ENCODE results near the gene NAXE.

Gene NAXE

DNA sequence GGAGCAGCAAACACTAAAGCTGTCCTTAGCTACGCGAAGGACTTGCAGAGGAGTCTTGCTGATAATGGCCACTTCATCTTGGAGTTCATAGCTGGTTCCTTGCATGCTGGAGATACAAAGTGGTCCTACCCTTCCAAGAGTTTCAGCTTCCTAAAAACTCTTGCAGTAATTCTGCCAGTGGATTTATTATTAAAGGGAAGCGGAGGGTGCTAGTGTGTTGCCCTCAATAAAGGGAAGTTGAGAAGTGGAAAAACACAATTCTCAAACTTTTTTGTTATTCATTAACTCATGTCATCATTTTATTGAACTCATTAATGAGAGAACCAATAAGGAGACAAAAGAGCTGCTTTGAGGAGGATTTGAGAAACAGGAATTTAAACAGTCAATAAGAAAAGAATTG lies 21.1 kb downstream of the NAXE start:
- Histone ChIP-seq H3K27ac (no peak overlapping the region), H4K20me1 (ENCODE audit: insufficient read depth) (no peaks in the 10 kb centered on the region), H3K36me3 (ENCODE audit: insufficient read depth) (no peaks in the 10 kb centered on the region), H3K9ac (no peak overlapping the region), H3K4me2 (no peak overlapping the region), H3K4me3 (IDR thresholded peaks at IDR 0.05; ENCODE audit: insufficient read depth, low read depth, low read length) (no peak overlapping the region), H3K4me1 (ENCODE audit: low read depth, poor library complexity, severe bottlenecking) (peaks cover 14% of the 10 kb centered on the region), H3K79me2 (ENCODE audit: insufficient read depth, low read depth) (no peaks in the 10 kb centered on the region), H3K27me3 (ENCODE audit: insufficient read depth, low read depth) (peaks cover 76% of the 10 kb centered on the region), H2AFZ (ENCODE audit: low read depth) (no peak overlapping the region)
- TF ChIP-seq, protein P1, sequence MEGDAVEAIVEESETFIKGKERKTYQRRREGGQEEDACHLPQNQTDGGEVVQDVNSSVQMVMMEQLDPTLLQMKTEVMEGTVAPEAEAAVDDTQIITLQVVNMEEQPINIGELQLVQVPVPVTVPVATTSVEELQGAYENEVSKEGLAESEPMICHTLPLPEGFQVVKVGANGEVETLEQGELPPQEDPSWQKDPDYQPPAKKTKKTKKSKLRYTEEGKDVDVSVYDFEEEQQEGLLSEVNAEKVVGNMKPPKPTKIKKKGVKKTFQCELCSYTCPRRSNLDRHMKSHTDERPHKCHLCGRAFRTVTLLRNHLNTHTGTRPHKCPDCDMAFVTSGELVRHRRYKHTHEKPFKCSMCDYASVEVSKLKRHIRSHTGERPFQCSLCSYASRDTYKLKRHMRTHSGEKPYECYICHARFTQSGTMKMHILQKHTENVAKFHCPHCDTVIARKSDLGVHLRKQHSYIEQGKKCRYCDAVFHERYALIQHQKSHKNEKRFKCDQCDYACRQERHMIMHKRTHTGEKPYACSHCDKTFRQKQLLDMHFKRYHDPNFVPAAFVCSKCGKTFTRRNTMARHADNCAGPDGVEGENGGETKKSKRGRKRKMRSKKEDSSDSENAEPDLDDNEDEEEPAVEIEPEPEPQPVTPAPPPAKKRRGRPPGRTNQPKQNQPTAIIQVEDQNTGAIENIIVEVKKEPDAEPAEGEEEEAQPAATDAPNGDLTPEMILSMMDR (conservative IDR thresholded peaks at IDR 0.05; ENCODE audit: low read depth, low read length) = no peak

DNA sequence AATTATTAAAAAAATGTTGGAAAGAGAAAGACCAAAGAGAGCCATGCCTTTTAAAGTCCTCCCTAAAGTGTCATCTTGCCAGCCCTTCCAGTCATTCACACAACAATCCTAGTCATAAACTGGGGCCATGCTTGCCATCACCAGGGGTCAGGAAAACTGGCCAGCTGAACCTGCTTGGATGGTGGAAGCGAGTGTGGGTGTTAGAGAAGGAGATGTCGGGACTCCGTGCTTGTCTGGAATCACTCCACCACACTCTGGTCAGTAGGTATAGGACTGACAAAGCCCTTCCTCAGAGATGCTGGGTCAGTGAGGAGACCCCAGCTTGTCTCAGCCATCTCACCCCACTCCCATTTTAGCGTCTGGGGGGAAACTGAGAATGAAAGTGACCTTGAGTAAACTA lies 24.4 kb downstream of the NAXE start:
- Histone ChIP-seq H3K4me1 (ENCODE audit: low read depth, poor library complexity, severe bottlenecking) (peaks cover 9% of the 10 kb centered on the region), H3K27me3 (ENCODE audit: insufficient read depth, low read depth) (peaks cover 99% of the 10 kb centered on the region), H4K20me1 (ENCODE audit: insufficient read depth) (no peaks in the 10 kb centered on the region), H3K4me2 (no peak overlapping the region), H3K4me3 (IDR thresholded peaks at IDR 0.05; ENCODE audit: insufficient read depth, low read depth, low read length) (no peak overlapping the region), H3K9ac (no peak overlapping the region), H2AFZ (ENCODE audit: low read depth) (no peak overlapping the region), H3K27ac (no peak overlapping the region), H3K79me2 (ENCODE audit: insufficient read depth, low read depth) (no peaks in the 10 kb centered on the region), H3K36me3 (ENCODE audit: insufficient read depth) (no peaks in the 10 kb centered on the region)
- TF ChIP-seq, protein P1 (conservative IDR thresholded peaks at IDR 0.05; ENCODE audit: low read depth, low read length) = no peak; the same call in 1 of the 2 replicates

DNA sequence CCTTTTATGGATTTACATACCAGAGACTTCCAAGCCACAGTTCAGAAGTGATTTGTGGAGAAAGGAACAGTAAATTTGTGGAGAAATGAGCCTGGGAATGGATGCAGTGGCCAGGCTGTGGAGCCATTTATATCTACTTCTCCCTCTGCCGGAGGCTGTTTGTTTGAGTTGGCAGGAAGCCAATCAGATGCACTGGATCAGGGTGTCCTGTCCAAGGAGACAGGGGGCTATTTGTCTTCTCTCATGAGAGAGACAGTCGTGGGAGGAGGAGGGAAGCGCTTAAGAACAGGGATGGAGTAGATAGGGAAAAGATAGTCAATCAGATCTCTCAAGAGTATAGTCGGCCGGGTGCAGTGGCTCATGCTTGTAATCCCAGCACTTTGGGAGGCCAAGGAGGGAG lies 24.9 kb downstream of the NAXE start:
- no peak overlapping the region for H2AFZ ChIP-seq (ENCODE audit: low read depth)
- H4K20me1 ChIP-seq (ENCODE audit: insufficient read depth) = no peaks in the 10 kb centered on the region
- H3K4me3 ChIP-seq (IDR thresholded peaks at IDR 0.05; ENCODE audit: insufficient read depth, low read depth, low read length) = no peak overlapping the region
- no peaks in the 10 kb centered on the region for H3K36me3 ChIP-seq (ENCODE audit: insufficient read depth)
- peaks cover 9% of the 10 kb centered on the region for H3K4me1 ChIP-seq (ENCODE audit: low read depth, poor library complexity, severe bottlenecking)
- H3K4me2 ChIP-seq = no peak overlapping the region
- TF ChIP-seq, protein P1 (conservative IDR thresholded peaks at IDR 0.05; ENCODE audit: low read depth, low read length) = no peak
- H3K27ac ChIP-seq = no peak overlapping the region
- H3K9ac ChIP-seq = no peak overlapping the region
- peaks cover 99% of the 10 kb centered on the region for H3K27me3 ChIP-seq (ENCODE audit: insufficient read depth, low read depth)
- H3K79me2 ChIP-seq (ENCODE audit: insufficient read depth, low read depth) = no peaks in the 10 kb centered on the region

DNA sequence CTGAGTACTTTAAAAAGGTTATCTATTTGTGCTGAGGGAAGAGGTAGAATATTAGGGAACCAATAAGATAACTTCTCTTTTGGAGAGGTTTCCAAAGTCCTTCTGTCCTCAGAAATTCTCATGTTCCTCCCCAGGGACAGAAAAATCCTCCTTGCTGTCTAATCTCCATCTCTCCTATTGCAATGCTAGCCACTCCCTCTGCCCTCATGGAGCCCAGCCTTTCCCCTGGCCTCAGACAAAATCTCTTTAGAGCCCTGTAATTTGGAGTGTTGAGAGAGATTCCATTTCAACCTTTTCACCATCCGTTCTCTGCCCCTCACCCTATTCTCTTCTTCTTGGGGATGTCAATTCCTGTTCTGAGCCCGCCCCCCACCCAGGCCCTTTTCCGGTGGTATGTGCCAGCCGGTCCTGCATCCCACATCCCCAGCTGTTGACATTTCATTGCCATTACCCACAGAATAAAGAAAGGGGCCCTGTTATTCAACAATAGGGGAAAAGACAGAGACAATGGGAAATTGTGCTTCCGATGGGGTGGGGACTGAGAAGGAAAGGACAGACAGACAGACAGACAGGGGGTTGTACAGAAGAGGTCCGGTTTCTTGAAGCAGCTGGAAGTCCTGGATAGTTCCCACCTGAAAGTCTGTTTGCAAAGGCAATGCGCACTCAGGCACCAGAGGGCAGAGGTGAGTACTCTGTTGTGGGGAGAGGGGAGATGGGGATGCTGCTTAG lies 27.4 kb downstream of the NAXE start, which contains the start of gene HAPLN2:
Gene HAPLN2 (plus strand): TSS at position 563 of the 729 bp plus-strand sequence. CDS start 4,076 bp downstream, outside the sequence.
- TF ChIP-seq, protein P1 (conservative IDR thresholded peaks at IDR 0.05; ENCODE audit: low read depth, low read length) = peak; percentile 85
- Histone ChIP-seq H3K79me2 (ENCODE audit: insufficient read depth, low read depth) (no peaks in the 10 kb centered on the region), H3K4me3 (IDR thresholded peaks at IDR 0.05; ENCODE audit: insufficient read depth, low read depth, low read length) (no peak within 1 kb of the TSS), H4K20me1 (ENCODE audit: insufficient read depth) (no peaks in the 10 kb centered on the region), H3K9ac (no peak within 1 kb of the TSS), H2AFZ (ENCODE audit: low read depth) (no peak within 1 kb of the TSS), H3K36me3 (ENCODE audit: insufficient read depth) (no peaks in the 10 kb centered on the region), H3K4me1 (ENCODE audit: low read depth, poor library complexity, severe bottlenecking) (peaks cover 9% of the 10 kb centered on the region), H3K27me3 (ENCODE audit: insufficient read depth, low read depth) (peaks cover 99% of the 10 kb centered on the region), H3K4me2 (no peak within 1 kb of the TSS), H3K27ac (no peak within 1 kb of the TSS)
